Kidney epithelial cell (primary cell): ENCODE measurements around the gene AGBL1. TPM values are rescaled to one million over a fixed set of nuclear protein-coding genes. Genes with fewer than 3 reads are reported as not detected.

Source experiments
- DNase-seq: peaks from one replicate; pipeline ENCODE4 v3.0.0-alpha.2; 2010; ENCODE audit warnings: low read depth
- H3K27me3 ChIP-seq: 2 replicates; pipeline ENCODE4 v1.6.0; 2011; ENCODE audit warnings: low read length; ENCODE audit not compliant: control insufficient read depth, insufficient read depth
- H3K36me3 ChIP-seq: 2 replicates; pipeline ENCODE4 v1.5.1; 2011; ENCODE audit warnings: low read length; ENCODE audit not compliant: control insufficient read depth, insufficient read depth
- H3K4me3 ChIP-seq: 2 replicates; pipeline ENCODE4 v1.5.1; 2011; ENCODE audit warnings: low read depth, mild to moderate bottlenecking, control low read depth, low read length
- CTCF ChIP-seq: IDR thresholded peaks from 2 replicates; pipeline ENCODE4 v1.5.1; 2011; ENCODE audit warnings: mild to moderate bottlenecking, moderate library complexity, low read length, control low read depth, inconsistent platforms; ENCODE audit not compliant: insufficient read depth, poor library complexity, severe bottlenecking
- total RNA-seq: library from RNA; depleted of rRNA; stranded (reverse); fragments of >200 nt; gene quantifications from 2 replicates; pipeline ENCODE4 v1.2.3, GENCODE V29; 2015

AGBL1 gene
- total RNA-seq, 1 donor from 2014 or later = not detected

GRCh38 chr15:86657305-86657704 lies 577.6 kb downstream of the AGBL1 start:
- H3K27me3 ChIP-seq = no peaks in the 10 kb centered on the region
- DNase-seq = no peak
- no peak for TF ChIP-seq CTCF
- H3K36me3 ChIP-seq = no peaks in the 10 kb centered on the region
- no peak overlapping the region for H3K4me3 ChIP-seq

GRCh38 chr15:86659724-86660411 lies 580.2 kb downstream of the AGBL1 start:
- Histone ChIP-seq H3K27me3 (no peaks in the 10 kb centered on the region), H3K4me3 (no peak overlapping the region), H3K36me3 (no peaks in the 10 kb centered on the region)
- no peak for DNase-seq
- TF ChIP-seq CTCF = no peak

- H3K36me3 ChIP-seq = no peaks in the 10 kb centered on the region
- TF ChIP-seq CTCF = no peak
- no peak overlapping the region for H3K4me3 ChIP-seq
- H3K27me3 ChIP-seq = no peaks in the 10 kb centered on the region
- no peak for DNase-seq
Observed at GRCh38 chr15:86661580-86661979, 581.9 kb downstream of the AGBL1 start.

GRCh38 chr15:86663304-86663703 lies 583.6 kb downstream of the AGBL1 start:
- TF ChIP-seq CTCF = no peak
- H3K4me3 ChIP-seq = no peak overlapping the region
- H3K27me3 ChIP-seq = no peaks in the 10 kb centered on the region
- no peaks in the 10 kb centered on the region for H3K36me3 ChIP-seq
- no peak for DNase-seq

GRCh38 chr15:86663979-86664378 lies 584.3 kb downstream of the AGBL1 start:
- DNase-seq = no peak
- Histone ChIP-seq H3K36me3 (no peaks in the 10 kb centered on the region), H3K27me3 (no peaks in the 10 kb centered on the region), H3K4me3 (no peak overlapping the region)
- no peak for TF ChIP-seq CTCF

- Histone ChIP-seq H3K36me3 (no peaks in the 10 kb centered on the region), H3K27me3 (no peaks in the 10 kb centered on the region), H3K4me3 (no peak overlapping the region)
- no peak for TF ChIP-seq CTCF
- no peak for DNase-seq
Observed at GRCh38 chr15:86664581-86664980, 584.9 kb downstream of the AGBL1 start.
